SK-N-SH treated with all-trans-retinoic acid at 6 μM for 48 hours (cell line): ENCODE results near the gene CCNJL.

Source experiments
- ATAC-seq: fragments of 200-7000 bp; cut with Tn5 transposase; 3 replicates; pipeline ENCODE4 v1.9.1; 2020; ENCODE audit warnings: mild to moderate bottlenecking, moderate library complexity
- ARNTL ChIP-seq: fragments of 450-650 bp; formaldehyde crosslinking; IDR thresholded peaks from 2 replicates; pipeline ENCODE4 v1.5.0; 2020; ENCODE audit warnings: low read depth, mild to moderate bottlenecking, moderate library complexity, borderline replicate concordance
- BACH2 ChIP-seq: fragments of 250-450 bp; sonication (Bioruptor Pico); IDR thresholded peaks from 2 replicates; pipeline ENCODE4 v1.9.0; 2021; ENCODE audit warnings: mild to moderate bottlenecking, borderline replicate concordance
- CREB5 ChIP-seq: fragments of 250-450 bp; sonication (Bioruptor Pico); IDR thresholded peaks from 2 replicates; pipeline ENCODE4 v1.5.1; 2020; ENCODE audit warnings: low read depth, mild to moderate bottlenecking, moderate library complexity
- CSDC2 ChIP-seq: fragments of 250-450 bp; sonication (Bioruptor Pico); IDR thresholded peaks from 2 replicates; pipeline ENCODE4 v1.5.0; 2020; ENCODE audit warnings: mild to moderate bottlenecking, moderate library complexity
- CSRNP3 ChIP-seq: fragments of 250-450 bp; sonication (Bioruptor Pico); IDR thresholded peaks from 2 replicates; pipeline ENCODE4 v1.5.1; 2021; ENCODE audit warnings: mild to moderate bottlenecking, moderate library complexity
- ESRRG ChIP-seq: fragments of 250-450 bp; sonication (Bioruptor Pico); IDR thresholded peaks from 2 replicates; pipeline ENCODE4 v1.6.1; 2021; ENCODE audit warnings: mild to moderate bottlenecking
- GLIS3 ChIP-seq: fragments of 250-450 bp; sonication (Bioruptor Pico); IDR thresholded peaks from 2 replicates; pipeline ENCODE4 v1.5.0; 2020; ENCODE audit warnings: mild to moderate bottlenecking, moderate library complexity
- ISL1 ChIP-seq: fragments of 250-450 bp; sonication (Bioruptor Pico); IDR thresholded peaks from 2 replicates; pipeline ENCODE4 v2.1.2; 2022; ENCODE audit warnings: mild to moderate bottlenecking, moderate library complexity
- PATZ1 ChIP-seq: fragments of 250-450 bp; sonication (Bioruptor Pico); IDR thresholded peaks from 2 replicates; pipeline ENCODE4 v1.8.0; 2020; ENCODE audit warnings: mild to moderate bottlenecking, moderate library complexity, borderline replicate concordance
- PPARA ChIP-seq: fragments of 250-450 bp; sonication (Bioruptor Pico); IDR thresholded peaks from 2 replicates; pipeline ENCODE4 v1.5.0; 2020; ENCODE audit warnings: mild to moderate bottlenecking, borderline replicate concordance
- RARB ChIP-seq: fragments of 250-450 bp; sonication (Bioruptor Pico); IDR thresholded peaks from 2 replicates; pipeline ENCODE4 v1.8.0; 2021; ENCODE audit warnings: mild to moderate bottlenecking, moderate library complexity
- SNAI2 ChIP-seq: fragments of 250-450 bp; sonication (Bioruptor Pico); IDR thresholded peaks from 2 replicates; pipeline ENCODE4 v1.5.0; 2020; ENCODE audit warnings: mild to moderate bottlenecking, moderate library complexity
- TCF4 ChIP-seq: fragments of 250-450 bp; sonication (Bioruptor Pico); IDR thresholded peaks from 2 replicates; pipeline ENCODE4 v1.8.0; 2021; ENCODE audit warnings: mild to moderate bottlenecking, moderate library complexity, borderline replicate concordance
- TOX ChIP-seq: fragments of 250-450 bp; sonication (Bioruptor Pico); IDR thresholded peaks from 2 replicates; pipeline ENCODE4 v1.8.0; 2021; ENCODE audit warnings: mild to moderate bottlenecking, moderate library complexity, borderline replicate concordance
- TSHZ2 ChIP-seq: fragments of 250-450 bp; sonication (Bioruptor Pico); IDR thresholded peaks from 2 replicates; pipeline ENCODE4 v1.5.0; 2020; ENCODE audit warnings: mild to moderate bottlenecking, moderate library complexity
- ZC3H10 ChIP-seq: fragments of 250-450 bp; sonication (Bioruptor Pico); IDR thresholded peaks from 2 replicates; pipeline ENCODE4 v1.5.1; 2021; ENCODE audit warnings: mild to moderate bottlenecking, moderate library complexity
- ZFP3 ChIP-seq: fragments of 250-450 bp; sonication (Bioruptor Pico); IDR thresholded peaks from 2 replicates; pipeline ENCODE4 v1.5.0; 2020; ENCODE audit warnings: mild to moderate bottlenecking, moderate library complexity
- ZFP30 ChIP-seq: fragments of 450-650 bp; formaldehyde crosslinking; IDR thresholded peaks from 2 replicates; pipeline ENCODE4 v1.5.0; 2022; ENCODE audit warnings: mild to moderate bottlenecking, moderate library complexity
- ZNF565 ChIP-seq: fragments of 450-650 bp; formaldehyde crosslinking; conservative IDR thresholded peaks from 2 replicates; pipeline ENCODE4 v1.5.0; 2020; ENCODE audit warnings: low read depth, mild to moderate bottlenecking, moderate library complexity
- ZNF70 ChIP-seq: fragments of 450-650 bp; formaldehyde crosslinking; IDR thresholded peaks from 2 replicates; pipeline ENCODE4 v1.5.0; 2020; ENCODE audit warnings: mild to moderate bottlenecking, moderate library complexity
- ZNF8 ChIP-seq: fragments of 450-650 bp; formaldehyde crosslinking; IDR thresholded peaks from 2 replicates; pipeline ENCODE4 v1.5.0; 2020; ENCODE audit warnings: mild to moderate bottlenecking, moderate library complexity
- TF ChIP-seq, protein P1 (sequence below): fragments of 250-450 bp; sonication (Bioruptor Pico); IDR thresholded peaks from 2 replicates; pipeline ENCODE4 v1.8.0; 2021; ENCODE audit warnings: low read depth, mild to moderate bottlenecking, moderate library complexity, borderline replicate concordance

The CCNJL gene

DNA sequence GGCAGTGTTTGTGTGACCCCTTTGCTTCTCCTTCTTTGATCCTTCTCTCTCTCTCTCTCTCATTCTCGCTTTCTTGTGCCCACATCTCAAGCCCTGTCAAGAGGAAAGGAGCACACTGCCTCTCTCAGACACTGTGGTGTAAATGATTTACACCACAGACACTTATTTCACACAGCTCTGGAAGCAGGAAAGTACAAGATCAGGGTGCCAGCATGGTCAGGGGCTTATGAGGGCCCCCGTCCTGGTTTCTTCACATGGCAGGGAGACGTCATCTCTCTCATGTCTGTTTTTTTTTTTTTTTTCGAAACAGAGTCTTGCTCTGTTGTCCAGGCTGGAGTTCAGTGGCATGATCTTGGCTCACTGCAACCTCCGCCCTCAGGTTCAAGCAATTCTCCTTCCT lies 76.6 kb downstream of the CCNJL start:
- no peak for TF ChIP-seq ZC3H10
- no peak for ATAC-seq

GRCh38 chr5:160233215-160233614 lies 79.1 kb downstream of the CCNJL start:
- TF ChIP-seq CSRNP3 (CRISPR knock-in tag), result no peak
- no peak for TF ChIP-seq ZNF70 (CRISPR knock-in tag)
- TF ChIP-seq, protein P1, sequence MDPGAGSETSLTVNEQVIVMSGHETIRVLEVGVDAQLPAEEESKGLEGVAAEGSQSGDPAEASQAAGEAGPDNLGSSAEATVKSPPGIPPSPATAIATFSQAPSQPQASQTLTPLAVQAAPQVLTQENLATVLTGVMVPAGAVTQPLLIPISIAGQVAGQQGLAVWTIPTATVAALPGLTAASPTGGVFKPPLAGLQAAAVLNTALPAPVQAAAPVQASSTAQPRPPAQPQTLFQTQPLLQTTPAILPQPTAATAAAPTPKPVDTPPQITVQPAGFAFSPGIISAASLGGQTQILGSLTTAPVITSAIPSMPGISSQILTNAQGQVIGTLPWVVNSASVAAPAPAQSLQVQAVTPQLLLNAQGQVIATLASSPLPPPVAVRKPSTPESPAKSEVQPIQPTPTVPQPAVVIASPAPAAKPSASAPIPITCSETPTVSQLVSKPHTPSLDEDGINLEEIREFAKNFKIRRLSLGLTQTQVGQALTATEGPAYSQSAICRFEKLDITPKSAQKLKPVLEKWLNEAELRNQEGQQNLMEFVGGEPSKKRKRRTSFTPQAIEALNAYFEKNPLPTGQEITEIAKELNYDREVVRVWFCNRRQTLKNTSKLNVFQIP (CRISPR knock-in tag), result no peak
- TF ChIP-seq ESRRG (CRISPR knock-in tag), result no peak
- no peak for TF ChIP-seq GLIS3
- TF ChIP-seq TSHZ2 (CRISPR knock-in tag), result no peak
- TF ChIP-seq RARB (CRISPR knock-in tag), result no peak
- no peak for TF ChIP-seq CREB5
- TF ChIP-seq ISL1 (CRISPR knock-in tag), result no peak
- TF ChIP-seq ZNF8 (CRISPR knock-in tag), result no peak
- TF ChIP-seq TOX (CRISPR knock-in tag), result no peak
- TF ChIP-seq CSDC2 (CRISPR knock-in tag), result no peak
- no peak for TF ChIP-seq ZC3H10
- no peak for TF ChIP-seq ZNF565 (CRISPR knock-in tag)
- ATAC-seq, result no peak

- ATAC-seq, result no peak
- TF ChIP-seq ESRRG (CRISPR knock-in tag) (no peak), BACH2 (no peak), CREB5 (no peak), ZC3H10 (no peak), RARB (CRISPR knock-in tag) (no peak), TOX (CRISPR knock-in tag) (no peak), ZNF565 (CRISPR knock-in tag) (no peak), ZFP3 (CRISPR knock-in tag) (no peak), ZNF70 (CRISPR knock-in tag) (no peak), ARNTL (CRISPR knock-in tag) (no peak), TCF4 (CRISPR knock-in tag) (no peak), GLIS3 (no peak), CSDC2 (CRISPR knock-in tag) (no peak), PPARA (CRISPR knock-in tag) (no peak), CSRNP3 (CRISPR knock-in tag) (no peak), ZFP30 (CRISPR knock-in tag) (no peak), PATZ1 (CRISPR knock-in tag) (no peak), ISL1 (CRISPR knock-in tag) (no peak), SNAI2 (CRISPR knock-in tag) (no peak)
- TF ChIP-seq, protein P1 (CRISPR knock-in tag), result no peak
These were observed 80.5 kb downstream of the CCNJL start for GRCh38 chr5:160231783-160232342.
